NCI-H510A (cell line): ENCODE data around the gene PARD3.

Experiments
- DNase-seq: peaks from one replicate; lab custom pipeline; 2025; lab: John Stamatoyannopoulos, UW

Gene PARD3

GRCh38 chr10:34154383-34154900, 660.7 kb downstream of the PARD3 start:
- DNase-seq = no peak

DNA sequence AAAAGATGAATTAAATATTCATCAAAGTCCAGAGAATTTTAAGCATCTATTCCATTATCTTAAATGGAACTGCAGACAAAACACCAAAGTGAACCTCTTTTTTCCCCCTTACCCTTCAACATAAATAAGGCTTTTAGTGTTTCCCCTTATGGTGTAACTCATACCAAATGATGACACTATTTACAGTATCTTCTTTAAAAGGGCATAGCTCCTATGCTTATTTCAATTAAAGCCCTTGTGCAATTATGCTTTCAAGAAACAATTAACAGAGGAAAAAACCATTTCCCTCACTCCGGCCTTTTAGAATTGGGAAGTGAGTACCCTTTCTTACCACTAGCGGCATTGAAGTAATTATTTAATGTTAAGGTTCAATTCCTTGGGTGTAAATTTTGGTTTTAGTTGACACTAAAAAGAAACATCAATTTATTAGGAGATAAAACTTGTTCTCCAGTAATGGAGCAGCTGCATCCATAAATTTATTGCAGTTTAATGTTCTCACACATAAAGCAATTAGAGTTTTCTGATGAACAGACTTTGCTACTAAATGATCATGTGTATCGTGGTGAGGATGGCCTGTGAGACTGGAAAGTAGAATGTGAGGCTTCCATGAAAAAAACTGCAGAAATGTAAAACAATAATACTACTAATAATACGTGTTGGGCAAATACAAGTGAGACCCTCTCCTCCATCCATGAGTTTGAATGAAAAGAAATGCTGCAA, 661.3 kb downstream of the PARD3 start:
- no peak for DNase-seq

- no peak for DNase-seq
These were observed 662.7 kb downstream of the PARD3 start for GRCh38 chr10:34152434-34152833.

DNA sequence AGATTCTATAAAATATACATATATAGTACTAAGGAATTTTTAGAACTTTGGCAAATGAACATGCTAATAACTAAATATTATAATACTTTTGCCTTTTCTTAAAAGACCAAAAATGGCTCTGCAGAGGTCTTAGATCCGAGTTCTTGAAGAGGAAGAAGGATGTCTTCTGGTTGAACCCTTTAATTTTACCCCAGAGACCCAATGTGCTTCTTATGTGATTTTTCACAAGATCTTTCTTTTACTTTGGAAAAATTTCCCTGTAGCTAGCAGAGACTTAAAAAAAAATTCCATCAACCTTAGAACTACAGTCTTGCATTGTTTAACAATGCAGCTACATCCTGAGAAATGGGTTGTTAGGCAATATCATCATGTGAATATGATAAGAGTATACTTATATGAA, 663.2 kb downstream of the PARD3 start:
- no peak for DNase-seq

- no peak for DNase-seq
These were observed 663.6 kb downstream of the PARD3 start for GRCh38 chr10:34151481-34151880.

DNA sequence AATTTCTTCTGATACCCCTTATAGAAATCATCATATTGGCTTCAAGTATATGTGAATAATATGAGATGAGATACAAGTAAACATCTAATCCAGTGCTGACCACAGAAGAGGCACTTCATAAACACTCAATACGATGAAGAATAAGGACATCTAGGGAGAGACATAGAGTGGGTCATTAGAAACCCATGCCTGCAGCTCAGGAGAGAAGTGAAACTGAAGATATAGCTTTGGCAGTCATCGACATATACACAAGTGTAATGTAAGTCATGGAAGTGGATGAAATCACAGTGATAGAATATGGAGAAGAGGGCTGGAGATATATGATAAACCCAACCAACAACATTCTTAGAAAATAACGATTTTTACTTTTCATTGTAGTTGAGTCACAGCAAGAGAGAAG, 665.0 kb downstream of the PARD3 start:
- peak; percentile 14 for DNase-seq

DNA sequence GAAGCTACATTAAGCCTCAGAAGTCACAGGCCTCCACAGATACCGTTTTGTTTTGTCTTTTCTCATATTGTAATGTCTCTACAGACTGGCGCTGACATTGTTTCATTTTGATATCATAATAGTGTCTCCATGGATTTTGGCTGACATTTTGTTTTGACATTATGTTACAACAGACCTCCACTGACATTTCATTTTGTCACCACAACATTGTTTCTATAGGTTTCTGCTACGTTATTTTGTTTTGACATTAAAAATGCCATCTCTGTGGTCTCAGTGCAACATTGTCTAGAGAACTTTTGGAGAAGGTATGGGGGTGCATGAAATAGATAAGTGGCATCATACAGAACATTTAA, 666.8 kb downstream of the PARD3 start:
- no peak for DNase-seq

DNA sequence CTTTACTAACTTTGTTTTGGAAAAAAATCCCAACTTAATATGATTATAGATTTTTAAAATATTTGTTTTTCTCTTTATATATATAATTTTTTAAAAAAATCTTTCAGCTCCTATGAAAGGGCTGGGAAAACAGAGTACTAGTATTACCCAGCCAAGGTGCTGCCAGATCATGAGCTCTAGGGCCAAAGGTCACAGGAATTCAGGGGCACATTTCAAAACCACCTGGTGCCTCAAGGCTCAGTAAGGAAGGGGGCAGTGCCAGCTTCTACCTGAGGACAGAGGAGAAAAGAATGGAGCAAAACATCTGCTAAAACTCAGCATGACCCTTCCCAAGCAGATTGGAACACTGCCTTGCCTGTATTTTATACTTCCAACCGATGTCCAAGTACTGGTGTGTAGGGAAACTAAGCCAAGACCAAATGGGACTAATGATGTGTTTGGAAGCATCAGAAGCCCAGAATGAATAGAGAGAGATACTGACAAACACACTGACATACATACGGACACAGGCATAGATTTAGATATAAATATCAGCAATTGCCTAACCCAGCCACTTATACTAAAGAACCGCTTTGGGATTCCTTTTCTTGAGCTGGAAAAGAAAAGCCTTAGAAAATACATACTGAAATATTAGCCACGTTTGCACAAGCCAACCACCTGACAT, 667.3 kb downstream of the PARD3 start:
- no peak for DNase-seq

GRCh38 chr10:34145715-34146114, 669.4 kb downstream of the PARD3 start:
- no peak for DNase-seq

DNA sequence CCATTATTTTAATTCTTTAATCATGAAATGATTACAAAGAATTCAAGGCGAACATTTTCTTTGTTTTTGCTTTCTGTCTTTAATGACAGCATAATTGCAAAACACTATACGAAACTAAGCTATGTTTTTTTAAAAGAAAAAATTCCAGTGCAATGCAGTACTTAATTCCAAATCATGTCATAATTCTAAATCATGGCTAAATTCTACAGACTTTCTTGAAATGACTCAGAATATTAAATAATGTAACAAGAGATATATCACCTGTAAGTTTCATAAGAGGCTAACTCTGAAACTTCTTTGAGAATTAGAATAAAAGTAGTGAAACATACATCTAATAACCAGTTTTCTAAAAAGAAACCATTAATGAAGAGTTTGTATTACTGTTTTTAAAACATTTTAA, 671.6 kb downstream of the PARD3 start:
- no peak for DNase-seq

DNA sequence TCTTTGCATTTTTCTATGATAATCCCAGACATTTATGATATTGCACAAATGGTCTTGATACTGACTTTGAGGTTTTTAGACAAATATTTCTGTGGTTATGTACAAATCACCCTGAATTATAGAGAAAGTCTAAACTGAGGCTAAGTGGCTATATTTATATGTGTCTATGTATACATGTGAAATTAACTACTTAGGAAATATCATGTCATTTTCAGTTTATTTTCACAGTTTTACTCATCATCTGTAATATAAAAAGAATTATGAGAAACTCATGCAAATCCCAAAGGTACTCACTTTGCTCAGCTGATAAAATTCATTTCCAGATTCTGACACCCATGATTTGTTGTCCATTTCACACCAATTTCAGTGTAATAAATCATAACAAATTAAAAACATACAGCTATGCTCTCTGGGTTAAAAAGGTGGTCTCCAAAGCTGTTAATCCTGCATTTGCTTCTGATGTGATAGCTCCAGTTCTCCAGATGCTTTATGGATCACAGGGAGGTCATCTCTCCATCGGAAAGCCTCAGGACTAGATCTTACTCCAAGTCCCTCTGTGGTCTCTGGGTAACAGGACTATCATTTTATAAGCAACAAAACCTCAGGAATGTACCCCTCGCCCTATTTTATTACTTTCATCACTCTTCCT, 673.9 kb downstream of the PARD3 start:
- DNase-seq = no peak

GRCh38 chr10:34139559-34139958, 675.5 kb downstream of the PARD3 start:
- DNase-seq = no peak

GRCh38 chr10:34137955-34138354, 677.1 kb downstream of the PARD3 start:
- no peak for DNase-seq

- no peak for DNase-seq
These were observed 677.9 kb downstream of the PARD3 start for GRCh38 chr10:34137201-34137600.

- no peak for DNase-seq
These were observed 679.6 kb downstream of the PARD3 start for GRCh38 chr10:34135515-34135914.

DNA sequence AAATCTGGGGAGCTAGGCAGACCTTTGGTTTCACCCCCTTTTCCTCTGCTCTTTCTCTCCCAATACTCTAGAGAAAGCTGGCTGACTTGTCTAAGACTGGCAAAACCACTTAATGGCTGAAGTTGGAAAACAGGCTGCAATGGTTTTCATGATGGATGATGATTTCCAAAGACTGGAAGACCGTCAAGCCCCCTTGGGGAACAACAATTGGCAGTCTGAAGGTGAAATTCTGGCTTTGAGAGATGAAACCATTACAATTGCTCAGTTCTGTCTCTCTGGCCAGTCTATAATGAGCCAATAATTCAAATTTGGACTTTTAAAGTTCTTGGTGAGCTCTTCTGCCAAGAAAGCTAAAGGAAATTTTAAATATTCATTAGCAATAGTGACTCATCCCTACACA, 680.5 kb downstream of the PARD3 start:
- DNase-seq = no peak

- no peak for DNase-seq
These were observed 681.7 kb downstream of the PARD3 start for GRCh38 chr10:34133406-34133805.

GRCh38 chr10:34131152-34131551, 683.9 kb downstream of the PARD3 start:
- no peak for DNase-seq

DNA sequence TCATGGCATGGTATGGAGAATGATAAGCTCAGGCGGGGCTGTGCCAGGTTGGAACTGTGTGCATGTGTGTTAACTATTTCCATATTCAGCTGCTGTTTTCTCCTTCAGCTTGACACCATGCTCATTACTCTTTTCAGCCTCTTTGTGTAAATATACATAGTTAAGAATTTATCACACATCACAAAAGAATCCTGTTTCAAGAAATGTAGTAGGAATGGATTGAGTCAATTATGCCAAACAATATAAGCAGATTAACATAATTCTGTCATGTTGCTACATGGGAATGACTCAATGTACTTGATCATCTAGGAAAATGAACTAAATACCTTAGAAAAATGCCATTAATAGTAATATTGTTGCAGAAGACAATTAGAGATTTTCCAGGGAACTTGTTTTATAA, 687.4 kb downstream of the PARD3 start:
- DNase-seq = no peak

- DNase-seq = no peak
These were observed 688.5 kb downstream of the PARD3 start for GRCh38 chr10:34126371-34127151.

GRCh38 chr10:34125702-34126101, 689.4 kb downstream of the PARD3 start:
- no peak for DNase-seq

DNA sequence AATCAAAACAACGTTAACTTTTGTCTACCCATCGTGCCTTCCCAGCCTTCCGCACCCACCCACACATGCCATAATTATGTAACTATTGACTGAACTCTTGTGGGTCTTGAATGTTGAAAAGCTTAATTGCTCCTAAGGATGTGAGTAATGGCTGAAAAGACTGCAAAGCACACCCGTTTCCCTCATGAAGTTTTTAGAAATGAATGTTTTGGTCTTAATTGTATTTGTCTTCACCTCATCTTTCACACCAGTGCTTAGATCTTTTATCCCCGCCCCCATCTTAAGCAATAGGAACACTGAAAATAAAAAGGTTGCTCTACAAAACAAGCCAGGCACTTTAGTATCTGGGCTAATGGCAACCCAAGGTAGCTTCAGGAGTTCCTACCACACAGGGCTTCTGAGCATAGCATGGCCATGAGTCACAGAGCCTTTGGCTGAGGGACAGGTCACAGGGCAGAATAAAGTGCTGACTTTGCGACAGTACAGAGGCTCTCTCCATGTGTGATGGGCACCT, 690.5 kb downstream of the PARD3 start:
- no peak for DNase-seq
